ENCODE results near the gene MPO. TPM values are rescaled to one million over a fixed set of nuclear protein-coding genes. Genes with fewer than 3 reads are reported as not detected.

The MPO gene
- total and polyA plus RNA-seq, 2 donors (not counting 1 experiment from before 2014, with no cell fraction given): 0.01 TPM; not detected in 1

GRCh38 chr17:58313815-58314705, 33.3 kb upstream of the MPO start:
- H3K79me2 ChIP-seq (ENCODE audit: control insufficient read depth, insufficient read depth, low read length): no peaks in the 10 kb centered on the region

GRCh38 chr17:58312829-58313228, 32.1 kb upstream of the MPO start:
- H3K27me3 ChIP-seq (ENCODE audit: control insufficient read depth, insufficient read depth, low read length): no peaks in the 10 kb centered on the region
- TF ChIP-seq EZH2 (IDR thresholded peaks at IDR 0.05; ENCODE audit: low read length, missing control alignments): no peak
- peak in 1 of 2 donors; percentile 4 for TF ChIP-seq CTCF (conservative IDR thresholded peaks at IDR 0.05 in 1 of 2, IDR thresholded peaks at IDR 0.05 in 1 of 2; ENCODE audit: low read depth in 1 of 2, low read length in 2 of 2)
- no peak for DNase-seq (ENCODE audit: low read depth in 2 of 2)

More at GRCh38 chr17:58313815-58314705, 33.3 kb upstream of the MPO start:
- no peak overlapping the region for H3K4me3 ChIP-seq (replicated peaks in 1 of 4; ENCODE audit: control extremely low read depth in 1 of 4, insufficient read depth in 1 of 4, low read depth in 3 of 4, low read length in 4 of 4)
- TF ChIP-seq EZH2 (IDR thresholded peaks at IDR 0.05; ENCODE audit: low read length, missing control alignments) (no peak), CTCF (conservative IDR thresholded peaks at IDR 0.05 in 1 of 2, IDR thresholded peaks at IDR 0.05 in 1 of 2; ENCODE audit: low read depth in 1 of 2, low read length in 2 of 2) (no peak)
- no peak overlapping the region for H3K9ac ChIP-seq (ENCODE audit: insufficient read depth, low read length)
- H4K20me1 ChIP-seq (ENCODE audit: control insufficient read depth, extremely low read depth, insufficient read depth, low read length): no peaks in the 10 kb centered on the region
- no peak overlapping the region for H2AFZ ChIP-seq (ENCODE audit: low read length)
- H3K27me3 ChIP-seq (ENCODE audit: control insufficient read depth, insufficient read depth, low read length): no peaks in the 10 kb centered on the region
- H3K9me3 ChIP-seq (ENCODE audit: control insufficient read depth, insufficient read depth, low read depth, low read length): no peaks in the 10 kb centered on the region
- H3K36me3 ChIP-seq (ENCODE audit: control insufficient read depth, insufficient read depth, low read length): no peaks in the 10 kb centered on the region
- no peak for DNase-seq (ENCODE audit: low read depth in 2 of 2)
- H3K4me1 ChIP-seq (ENCODE audit: control insufficient read depth, extremely low read depth, insufficient read depth, low read length): no peaks in the 10 kb centered on the region
- no peak overlapping the region for H3K27ac ChIP-seq (ENCODE audit: insufficient read depth, low read length)
- no peak overlapping the region for H3K4me2 ChIP-seq (ENCODE audit: extremely low read depth, insufficient read depth, low read length)

GRCh38 chr17:58312021-58312630, 31.4 kb upstream of the MPO start:
- H3K27ac ChIP-seq (ENCODE audit: insufficient read depth, low read length): no peak overlapping the region
- no peak overlapping the region for H3K4me3 ChIP-seq (replicated peaks in 1 of 4; ENCODE audit: control extremely low read depth in 1 of 4, insufficient read depth in 1 of 4, low read depth in 3 of 4, low read length in 4 of 4)
- no peak overlapping the region for H3K9ac ChIP-seq (ENCODE audit: insufficient read depth, low read length)
- H2AFZ ChIP-seq (ENCODE audit: low read length): no peak overlapping the region
- no peaks in the 10 kb centered on the region for H4K20me1 ChIP-seq (ENCODE audit: control insufficient read depth, extremely low read depth, insufficient read depth, low read length)
- no peaks in the 10 kb centered on the region for H3K9me3 ChIP-seq (ENCODE audit: control insufficient read depth, insufficient read depth, low read depth, low read length)
- no peak overlapping the region for H3K4me2 ChIP-seq (ENCODE audit: extremely low read depth, insufficient read depth, low read length)
- H3K36me3 ChIP-seq (ENCODE audit: control insufficient read depth, insufficient read depth, low read length): no peaks in the 10 kb centered on the region
- no peaks in the 10 kb centered on the region for H3K4me1 ChIP-seq (ENCODE audit: control insufficient read depth, extremely low read depth, insufficient read depth, low read length)
- no peaks in the 10 kb centered on the region for H3K27me3 ChIP-seq (ENCODE audit: control insufficient read depth, insufficient read depth, low read length)
- no peaks in the 10 kb centered on the region for H3K79me2 ChIP-seq (ENCODE audit: control insufficient read depth, insufficient read depth, low read length)
- TF ChIP-seq CTCF (conservative IDR thresholded peaks at IDR 0.05 in 1 of 2, IDR thresholded peaks at IDR 0.05 in 1 of 2; ENCODE audit: low read depth in 1 of 2, low read length in 2 of 2): no peak
- TF ChIP-seq EZH2 (IDR thresholded peaks at IDR 0.05; ENCODE audit: low read length, missing control alignments): no peak
- no peak for DNase-seq (ENCODE audit: low read depth in 2 of 2)

More at GRCh38 chr17:58312829-58313228, 32.1 kb upstream of the MPO start:
- Histone ChIP-seq H3K9ac (ENCODE audit: insufficient read depth, low read length) (no peak overlapping the region), H2AFZ (ENCODE audit: low read length) (no peak overlapping the region), H3K4me1 (ENCODE audit: control insufficient read depth, extremely low read depth, insufficient read depth, low read length) (no peaks in the 10 kb centered on the region), H3K27ac (ENCODE audit: insufficient read depth, low read length) (no peak overlapping the region), H3K79me2 (ENCODE audit: control insufficient read depth, insufficient read depth, low read length) (no peaks in the 10 kb centered on the region), H3K4me3 (replicated peaks in 1 of 4; ENCODE audit: control extremely low read depth in 1 of 4, insufficient read depth in 1 of 4, low read depth in 3 of 4, low read length in 4 of 4) (no peak overlapping the region), H3K9me3 (ENCODE audit: control insufficient read depth, insufficient read depth, low read depth, low read length) (no peaks in the 10 kb centered on the region), H3K4me2 (ENCODE audit: extremely low read depth, insufficient read depth, low read length) (no peak overlapping the region), H3K36me3 (ENCODE audit: control insufficient read depth, insufficient read depth, low read length) (no peaks in the 10 kb centered on the region), H4K20me1 (ENCODE audit: control insufficient read depth, extremely low read depth, insufficient read depth, low read length) (no peaks in the 10 kb centered on the region)
